Measurements from ENCODE around the gene DDX3X. TPM values are rescaled to one million over a fixed set of nuclear protein-coding genes. Genes with fewer than 3 reads are reported as not detected.
A peak's percentile ranks its signal among the peaks of the same experiment; 100 is the strongest.

Gene DDX3X
- total and polyA plus RNA-seq, 9 of the 15 experiments (the other 6 are each of a cell fraction or from before 2014, with no cell fraction given), result 51.3 to 232 (median 138) TPM

GRCh38 chrX:41350976-41351569 lies 17.1 kb downstream of the DDX3X start (continued):
- TF ChIP-seq ATF3 (IDR thresholded peaks at IDR 0.05) (no peak), ATF3 (CRISPR knock-in tag; conservative IDR thresholded peaks at IDR 0.05) (no peak), CC2D1A (IDR thresholded peaks at IDR 0.05) (no peak), FOXJ3 (CRISPR knock-in tag; IDR thresholded peaks at IDR 0.05) (no peak), MAZ (CRISPR knock-in tag; conservative IDR thresholded peaks at IDR 0.05 in 1 of 2, IDR thresholded peaks at IDR 0.05 in 1 of 2) (no peak), SNRNP70 (optimal IDR thresholded peaks at IDR 0.05; ENCODE audit: low read depth, low read length) (no peak), SRSF7 (optimal IDR thresholded peaks at IDR 0.05; ENCODE audit: low read depth, low read length) (no peak), TFAM (CRISPR knock-in tag; conservative IDR thresholded peaks at IDR 0.05) (no peak), POLR2H (tag; IDR thresholded peaks at IDR 0.05; ENCODE audit: low read depth) (peak; percentile 18; the same call in 1 of the 2 replicates), MAFG (tag; conservative IDR thresholded peaks at IDR 0.05) (no peak), HOMEZ (CRISPR knock-in tag; IDR thresholded peaks at IDR 0.05) (no peak), CBX1 (IDR thresholded peaks at IDR 0.05; ENCODE audit: low read depth) (no peak), ELK1 (CRISPR knock-in tag; IDR thresholded peaks at IDR 0.05) (no peak), SUPT5H (IDR thresholded peaks at IDR 0.05) (peak; percentile 75), ZSCAN32 (CRISPR knock-in tag; IDR thresholded peaks at IDR 0.05) (no peak), SREBF2 (CRISPR knock-in tag; IDR thresholded peaks at IDR 0.05) (no peak), ZBTB26 (CRISPR knock-in tag; IDR thresholded peaks at IDR 0.05) (no peak), MCM7 (IDR thresholded peaks at IDR 0.05) (no peak), ZFPM2 (CRISPR knock-in tag; IDR thresholded peaks at IDR 0.05) (no peak), XRCC3 (IDR thresholded peaks at IDR 0.05) (no peak), THRAP3 (IDR thresholded peaks at IDR 0.05; ENCODE audit: borderline replicate concordance) (no peak), ERF (CRISPR knock-in tag; IDR thresholded peaks at IDR 0.05) (no peak), RCOR1 (IDR thresholded peaks at IDR 0.05; ENCODE audit: borderline replicate concordance in 1 of 2, low read depth in 2 of 2, low read length in 2 of 2) (no peak), RBFOX2 (IDR thresholded peaks at IDR 0.05; ENCODE audit: low read depth, low read length) (no peak)
